ENCODE measurements around the gene LIME1. TPM values are rescaled to one million over a fixed set of nuclear protein-coding genes. Genes with fewer than 3 reads are reported as not detected.
"Not testable (repeated sequence)": the region's sequence is repeated elsewhere in the genome, so short reads cannot be mapped to it uniquely, and the experiment has no call there.

LIME1 gene
- total and polyA plus RNA-seq, 12 donors: 0.22 to 103 (median 8.4) TPM

GRCh38 chr20:63711085-63711645 lies 25.3 kb upstream of the LIME1 start:
- intact Hi-C loops (cut with DNase I): no loop called here
- Histone ChIP-seq H3K36me3 (replicated peaks in 1 of 2) (peaks cover 0 to 41% of the 10 kb centered on the region in 2 donors), H3K9me3 (replicated peaks in 1 of 3) (peaks cover 0 to 9% (median 0%) of the 10 kb centered on the region in 3 donors), H3K4me1 (replicated peaks in 1 of 2) (peaks cover 19 to 20% of the 10 kb centered on the region in 2 donors), H3K4me3 (no peak overlapping the region), H3K27ac (no peak overlapping the region), H3K27me3 (no peaks in the 10 kb centered on the region)
- no peak for TF ChIP-seq CTCF (IDR thresholded peaks at IDR 0.05)
- no peak for TF ChIP-seq POLR2A (IDR thresholded peaks at IDR 0.05)
- peak in 1 of 7 donors; percentile 48 for DNase-seq
- WGBS, 4 donors: 78 to 85% (median 82%) methylated on average over 11 to 12 of the region's 12 CpGs

- no peak for TF ChIP-seq POLR2A (IDR thresholded peaks at IDR 0.05)
- TF ChIP-seq CTCF (IDR thresholded peaks at IDR 0.05): no peak
- no peaks in the 10 kb centered on the region for H3K27me3 ChIP-seq
- WGBS, 4 donors: 97 to 100% (median 99%) methylated on average over 1 of the region's 1 CpG
- intact Hi-C loops (cut with DNase I): no loop called here
- H3K9me3 ChIP-seq (replicated peaks in 1 of 3): peaks cover 0 to 9% (median 0%) of the 10 kb centered on the region in 3 donors
- no peak overlapping the region for H3K27ac ChIP-seq
- peaks cover 0 to 40% of the 10 kb centered on the region in 2 donors for H3K36me3 ChIP-seq (replicated peaks in 1 of 2)
- DNase-seq: no peak
- H3K4me3 ChIP-seq: no peak overlapping the region
- peaks cover 11 to 12% of the 10 kb centered on the region in 2 donors for H3K4me1 ChIP-seq (replicated peaks in 1 of 2)
Measured at GRCh38 chr20:63712191-63712590, 24.3 kb upstream of the LIME1 start.

GRCh38 chr20:63714858-63715257 lies 21.6 kb upstream of the LIME1 start:
- H3K4me1 ChIP-seq (replicated peaks in 1 of 2): no peaks in the 10 kb centered on the region
- intact Hi-C loops (cut with DNase I): no loop called here
- H3K27ac ChIP-seq: no peak overlapping the region
- no peaks in the 10 kb centered on the region for H3K27me3 ChIP-seq
- TF ChIP-seq POLR2A (IDR thresholded peaks at IDR 0.05) (no peak), CTCF (IDR thresholded peaks at IDR 0.05) (no peak)
- H3K36me3 ChIP-seq (replicated peaks in 1 of 2): peaks cover 0 to 43% of the 10 kb centered on the region in 2 donors
- 96 to 99% (median 98%) methylated on average over 5 of the region's 5 CpGs for WGBS, 4 donors
- H3K4me3 ChIP-seq: no peak overlapping the region
- H3K9me3 ChIP-seq (replicated peaks in 1 of 3): peaks cover 0 to 19% (median 0%) of the 10 kb centered on the region in 3 donors
- no peak for DNase-seq

GRCh38 chr20:63718996-63719395 lies 17.5 kb upstream of the LIME1 start:
- no peak for DNase-seq
- H3K4me1 ChIP-seq (replicated peaks in 1 of 2): no peaks in the 10 kb centered on the region
- no peak for TF ChIP-seq CTCF (IDR thresholded peaks at IDR 0.05)
- TF ChIP-seq POLR2A (IDR thresholded peaks at IDR 0.05): no peak
- H3K27ac ChIP-seq: no peak overlapping the region
- peaks cover 0 to 19% (median 0%) of the 10 kb centered on the region in 3 donors for H3K9me3 ChIP-seq (replicated peaks in 1 of 3)
- no peak overlapping the region for H3K4me3 ChIP-seq
- 87 to 100% (median 99%) methylated on average over 2 of the region's 2 CpGs for WGBS, 4 donors
- H3K36me3 ChIP-seq (replicated peaks in 1 of 2): peaks cover 0 to 29% of the 10 kb centered on the region in 2 donors
- intact Hi-C loops (cut with DNase I): no loop called here
- no peaks in the 10 kb centered on the region for H3K27me3 ChIP-seq

- H3K4me3 ChIP-seq; H3K4me1 ChIP-seq (replicated peaks in 1 of 2); H3K27ac ChIP-seq; DNase-seq; H3K27me3 ChIP-seq; intact Hi-C loops (cut with DNase I): not testable (repeated sequence)
- Histone ChIP-seq H3K36me3 (replicated peaks in 1 of 2) (peaks cover 0 to 15% of the 10 kb centered on the region in 2 donors), H3K9me3 (replicated peaks in 1 of 3) (peaks cover 0 to 18% (median 0%) of the 10 kb centered on the region in 3 donors)
- 78 to 92% (median 83%) methylated on average over 2 of the region's 2 CpGs for WGBS, 4 donors
Measured at GRCh38 chr20:63722967-63723622, 13.4 kb upstream of the LIME1 start.

GRCh38 chr20:63730189-63730733 lies 6.2 kb upstream of the LIME1 start:
- peaks cover 0 to 17% of the 10 kb centered on the region in 2 donors for H3K36me3 ChIP-seq (replicated peaks in 1 of 2)
- WGBS, 4 donors: 87 to 95% (median 90%) methylated on average over 18 of the region's 18 CpGs
- H3K27me3 ChIP-seq; H3K9me3 ChIP-seq (replicated peaks in 1 of 3); H3K4me3 ChIP-seq; DNase-seq; H3K27ac ChIP-seq; intact Hi-C loops (cut with DNase I): not testable (repeated sequence)
- peaks cover 11 to 14% of the 10 kb centered on the region in 2 donors for H3K4me1 ChIP-seq (replicated peaks in 1 of 2)
